ENCODE measurements around the gene EHMT1.

- TF ChIP-seq SP1 (IDR thresholded peaks at IDR 0.05) (no peak), FOXM1 (IDR thresholded peaks at IDR 0.05; ENCODE audit: borderline replicate concordance) (no peak), HDGF (IDR thresholded peaks at IDR 0.05; ENCODE audit: borderline replicate concordance) (no peak), PKNOX1 (IDR thresholded peaks at IDR 0.05) (no peak), SUZ12 (IDR thresholded peaks at IDR 0.05) (no peak), LEF1 (IDR thresholded peaks at IDR 0.05; ENCODE audit: borderline replicate concordance) (no peak), TARDBP (IDR thresholded peaks at IDR 0.05) (no peak), BHLHE40 (IDR thresholded peaks at IDR 0.05; ENCODE audit: borderline replicate concordance) (no peak), CTBP1 (IDR thresholded peaks at IDR 0.05; ENCODE audit: borderline replicate concordance) (no peak), ARNT (IDR thresholded peaks at IDR 0.05) (no peak), FOXK2 (IDR thresholded peaks at IDR 0.05) (no peak), FOXA1 (IDR thresholded peaks at IDR 0.05) (no peak), L3MBTL2 (conservative IDR thresholded peaks at IDR 0.05) (no peak), ELF4 (IDR thresholded peaks at IDR 0.05) (no peak)
Measured at GRCh38 chr9:137611623-137612609, 6.9 kb upstream of the EHMT1 start.

All from HEK293T (cell line).